Measurements from ENCODE around the gene SLC23A3.

- TF ChIP-seq TAF1 (IDR thresholded peaks at IDR 0.05; ENCODE audit: borderline replicate concordance, insufficient read depth, low read length) (no peak), POLR2AphosphoS5 (IDR thresholded peaks at IDR 0.05; ENCODE audit: low read depth, low read length) (no peak)
- TF ChIP-seq, protein P1, sequence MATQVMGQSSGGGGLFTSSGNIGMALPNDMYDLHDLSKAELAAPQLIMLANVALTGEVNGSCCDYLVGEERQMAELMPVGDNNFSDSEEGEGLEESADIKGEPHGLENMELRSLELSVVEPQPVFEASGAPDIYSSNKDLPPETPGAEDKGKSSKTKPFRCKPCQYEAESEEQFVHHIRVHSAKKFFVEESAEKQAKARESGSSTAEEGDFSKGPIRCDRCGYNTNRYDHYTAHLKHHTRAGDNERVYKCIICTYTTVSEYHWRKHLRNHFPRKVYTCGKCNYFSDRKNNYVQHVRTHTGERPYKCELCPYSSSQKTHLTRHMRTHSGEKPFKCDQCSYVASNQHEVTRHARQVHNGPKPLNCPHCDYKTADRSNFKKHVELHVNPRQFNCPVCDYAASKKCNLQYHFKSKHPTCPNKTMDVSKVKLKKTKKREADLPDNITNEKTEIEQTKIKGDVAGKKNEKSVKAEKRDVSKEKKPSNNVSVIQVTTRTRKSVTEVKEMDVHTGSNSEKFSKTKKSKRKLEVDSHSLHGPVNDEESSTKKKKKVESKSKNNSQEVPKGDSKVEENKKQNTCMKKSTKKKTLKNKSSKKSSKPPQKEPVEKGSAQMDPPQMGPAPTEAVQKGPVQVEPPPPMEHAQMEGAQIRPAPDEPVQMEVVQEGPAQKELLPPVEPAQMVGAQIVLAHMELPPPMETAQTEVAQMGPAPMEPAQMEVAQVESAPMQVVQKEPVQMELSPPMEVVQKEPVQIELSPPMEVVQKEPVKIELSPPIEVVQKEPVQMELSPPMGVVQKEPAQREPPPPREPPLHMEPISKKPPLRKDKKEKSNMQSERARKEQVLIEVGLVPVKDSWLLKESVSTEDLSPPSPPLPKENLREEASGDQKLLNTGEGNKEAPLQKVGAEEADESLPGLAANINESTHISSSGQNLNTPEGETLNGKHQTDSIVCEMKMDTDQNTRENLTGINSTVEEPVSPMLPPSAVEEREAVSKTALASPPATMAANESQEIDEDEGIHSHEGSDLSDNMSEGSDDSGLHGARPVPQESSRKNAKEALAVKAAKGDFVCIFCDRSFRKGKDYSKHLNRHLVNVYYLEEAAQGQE (IDR thresholded peaks at IDR 0.05; ENCODE audit: insufficient read depth in 1 of 2, low read depth in 2 of 2, low read length in 2 of 2): no peak
Measured at GRCh38 chr2:219123356-219124135, 46.3 kb downstream of the SLC23A3 start.

Measured in PFSK-1 (cell line).